HEK293 (cell line): ENCODE measurements around the gene PLAAT1.

Source experiments
- CTCF ChIA-PET: fragments of 350-600 bp; formaldehyde crosslinking; extraction: SDS; loops from one replicate; lab custom pipeline; 2021; ENCODE audit warnings: antibody characterized with exemption; lab: Yijun Ruan, JAX
- POLR2A ChIA-PET: fragments of 300-600 bp; formaldehyde crosslinking; extraction: SDS; loops from one replicate; lab custom pipeline; 2020; ENCODE audit warnings: antibody characterized with exemption, inconsistent platforms; lab: Yijun Ruan, JAX
- H3K27ac ChIP-seq: fragments of 200-500 bp; sonication (Bioruptor generic); 2 replicates; pipeline ENCODE4 v1.5.1; 2014; ENCODE audit warnings: low read depth, low read length, control low read depth, inconsistent platforms; ENCODE audit errors: extremely low read depth
- H3K36me3 ChIP-seq, 2 experiments: fragments of 200-500 bp in 1 of 2; sonication (Bioruptor generic) in 1 of 2; 1 replicate in 1 of 2; 2 replicates in 1 of 2; pipeline ENCODE4 v1.5.1; 2014 to 2017; ENCODE audit warnings: inconsistent platforms in 2 of 2, low read length in 2 of 2; ENCODE audit not compliant: control insufficient read depth in 2 of 2, insufficient read depth in 1 of 2
- H3K4me1 ChIP-seq: fragments of 200-500 bp; sonication (Bioruptor generic); 2 replicates; pipeline ENCODE4 v1.5.1; 2014; ENCODE audit warnings: mild to moderate bottlenecking, low read length, inconsistent platforms; ENCODE audit not compliant: control insufficient read depth, insufficient read depth
- H3K4me3 ChIP-seq: 2 replicates; pipeline ENCODE4 v1.5.1; 2011; ENCODE audit warnings: low read depth, mild to moderate bottlenecking, control low read depth, low read length, moderate library complexity
- H3K9me3 ChIP-seq: fragments of 200-500 bp; sonication (Bioruptor generic); 2 replicates; pipeline ENCODE4 v1.5.1; 2014; ENCODE audit warnings: low read depth, low read length, inconsistent platforms; ENCODE audit not compliant: control insufficient read depth, insufficient read depth
- ATF2 ChIP-seq: fragments of 450-650 bp; formaldehyde crosslinking; IDR thresholded peaks from 2 replicates; pipeline ENCODE4 v1.5.1; 2016; ENCODE audit warnings: missing biosample characterization, missing genetic modification characterization, low read depth
- HOXA7 ChIP-seq: sonication (generic); formaldehyde crosslinking; IDR thresholded peaks from 2 replicates; pipeline ENCODE4 v1.8.1; 2022; ENCODE audit warnings: missing genetic modification reagents, borderline replicate concordance
- MYNN ChIP-seq: fragments of 450-650 bp; formaldehyde crosslinking; IDR thresholded peaks from 2 replicates; pipeline ENCODE4 v1.5.1; 2016; ENCODE audit warnings: missing biosample characterization, missing genetic modification characterization, borderline replicate concordance
- REPIN1 ChIP-seq: fragments of 450-650 bp; formaldehyde crosslinking; IDR thresholded peaks from 2 replicates; pipeline ENCODE4 v1.5.1; 2017; ENCODE audit warnings: missing biosample characterization, missing genetic modification characterization, low read depth
- ZBTB10 ChIP-seq: fragments of 450-650 bp; formaldehyde crosslinking; IDR thresholded peaks from 2 replicates; pipeline ENCODE4 v1.5.1; 2016; ENCODE audit warnings: missing biosample characterization, missing genetic modification characterization
- ZEB2 ChIP-seq: fragments of 450-650 bp; formaldehyde crosslinking; IDR thresholded peaks from 2 replicates; pipeline ENCODE4 v1.5.1; 2016; ENCODE audit warnings: missing biosample characterization, missing genetic modification characterization
- ZIC2 ChIP-seq: fragments of 450-650 bp; formaldehyde crosslinking; IDR thresholded peaks from 2 replicates; pipeline ENCODE4 v1.5.1; 2016; ENCODE audit warnings: missing biosample characterization, missing genetic modification characterization
- ZNF169 ChIP-seq: fragments of 450-650 bp; formaldehyde crosslinking; IDR thresholded peaks from 2 replicates; pipeline ENCODE4 v1.5.1; 2016; ENCODE audit warnings: missing biosample characterization, missing genetic modification characterization
- ZNF23 ChIP-seq: fragments of 450-650 bp; formaldehyde crosslinking; IDR thresholded peaks from 2 replicates; pipeline ENCODE4 v1.5.1; 2016; ENCODE audit warnings: missing biosample characterization, missing genetic modification characterization, borderline replicate concordance
- ZNF239 ChIP-seq: fragments of 450-650 bp; formaldehyde crosslinking; IDR thresholded peaks from 2 replicates; pipeline ENCODE4 v1.5.1; 2016; ENCODE audit warnings: missing biosample characterization, missing genetic modification characterization
- ZNF248 ChIP-seq: fragments of 450-650 bp; formaldehyde crosslinking; IDR thresholded peaks from 2 replicates; pipeline ENCODE4 v1.5.1; 2017; ENCODE audit warnings: missing biosample characterization, missing genetic modification characterization
- ZNF266 ChIP-seq: fragments of 450-650 bp; formaldehyde crosslinking; IDR thresholded peaks from 2 replicates; pipeline ENCODE4 v1.5.1; 2016; ENCODE audit warnings: missing biosample characterization, missing genetic modification characterization, low read depth
- ZNF280D ChIP-seq: fragments of 450-650 bp; formaldehyde crosslinking; IDR thresholded peaks from 2 replicates; pipeline ENCODE4 v1.5.1; 2016; ENCODE audit warnings: missing biosample characterization, missing genetic modification characterization
- ZNF302 ChIP-seq: fragments of 450-650 bp; formaldehyde crosslinking; IDR thresholded peaks from 2 replicates; pipeline ENCODE4 v1.5.1; 2016; ENCODE audit warnings: missing biosample characterization, missing genetic modification characterization, low read depth
- ZNF311 ChIP-seq: fragments of 450-650 bp; formaldehyde crosslinking; IDR thresholded peaks from 2 replicates; pipeline ENCODE4 v1.5.1; 2017; ENCODE audit warnings: missing biosample characterization, missing genetic modification characterization, borderline replicate concordance
- ZNF335 ChIP-seq: fragments of 450-650 bp; formaldehyde crosslinking; conservative IDR thresholded peaks from 2 replicates; pipeline ENCODE4 v1.5.1; 2016; ENCODE audit warnings: missing biosample characterization, missing genetic modification characterization
- ZNF501 ChIP-seq: fragments of 450-650 bp; formaldehyde crosslinking; IDR thresholded peaks from 2 replicates; pipeline ENCODE4 v1.5.1; 2016; ENCODE audit warnings: missing biosample characterization, missing genetic modification characterization
- ZNF530 ChIP-seq: fragments of 450-650 bp; formaldehyde crosslinking; IDR thresholded peaks from 2 replicates; pipeline ENCODE4 v1.5.1; 2016; ENCODE audit warnings: low read depth, missing biosample characterization, missing genetic modification characterization
- ZNF548 ChIP-seq: fragments of 450-650 bp; formaldehyde crosslinking; IDR thresholded peaks from 2 replicates; pipeline ENCODE4 v1.5.1; 2016; ENCODE audit warnings: missing biosample characterization, missing genetic modification characterization
- ZNF580 ChIP-seq: fragments of 450-650 bp; formaldehyde crosslinking; IDR thresholded peaks from 2 replicates; pipeline ENCODE4 v1.5.1; 2016; ENCODE audit warnings: missing biosample characterization, missing genetic modification characterization
- ZNF792 ChIP-seq: fragments of 450-650 bp; formaldehyde crosslinking; IDR thresholded peaks from 2 replicates; pipeline ENCODE4 v1.5.1; 2016; ENCODE audit warnings: missing biosample characterization, missing genetic modification characterization

The PLAAT1 gene

GRCh38 chr3:193225302-193226125 lies 15.5 kb upstream of the PLAAT1 start (continued):
- TF ChIP-seq MYNN (tag by site-specific recombination), result no peak
- TF ChIP-seq ZNF266 (tag by site-specific recombination), result no peak
- no peak for TF ChIP-seq ZNF302 (tag by site-specific recombination)
- no peak for TF ChIP-seq ZNF311 (tag by site-specific recombination)

GRCh38 chr3:193228206-193228605 lies 12.8 kb upstream of the PLAAT1 start:
- no peaks in the 10 kb centered on the region for H3K36me3 ChIP-seq
- TF ChIP-seq ZNF548 (no peak), ZIC2 (tag by site-specific recombination) (no peak), ZNF280D (tag by site-specific recombination) (no peak), ZNF792 (tag by site-specific recombination) (no peak), ZEB2 (tag by site-specific recombination) (no peak), ZNF248 (tag by site-specific recombination) (no peak), ZNF169 (no peak), ZBTB10 (tag by site-specific recombination) (no peak), ZNF335 (no peak), ZNF530 (tag by site-specific recombination) (no peak), HOXA7 (CRISPR knock-in tag) (no peak), ATF2 (tag by site-specific recombination) (no peak), ZNF580 (tag by site-specific recombination) (no peak), ZNF239 (no peak), ZNF23 (tag by site-specific recombination) (no peak), REPIN1 (tag by site-specific recombination) (no peak), ZNF501 (no peak)
- H3K4me3 ChIP-seq, result no peak overlapping the region
- H3K4me1 ChIP-seq, result no peaks in the 10 kb centered on the region
- no peaks in the 10 kb centered on the region for H3K9me3 ChIP-seq
- H3K27ac ChIP-seq, result no peak overlapping the region
- CTCF ChIA-PET, result interaction anchor here (0.6 kb wide), 1 partner anchor 77 kb away, joined by 3 read pairs; no protein-coding TSS in a partner anchor
- POLR2A ChIA-PET, result no interaction called here
